ENCODE data around the gene KCNG4. TPM values are rescaled to one million over a fixed set of nuclear protein-coding genes. Genes with fewer than 3 reads are reported as not detected.

Gene KCNG4
- total RNA-seq, 3 donors from 2014 or later (not counting 1 experiment from before 2014, with no cell fraction given), result not detected

GRCh38 chr16:84258266-84258665, 18.5 kb upstream of the KCNG4 start:
- Histone ChIP-seq H3K27ac (ENCODE audit: low read length) (no peak overlapping the region), H3K27me3 (ENCODE audit: control insufficient read depth, insufficient read depth, low read length) (no peaks in the 10 kb centered on the region), H3K36me3 (ENCODE audit: control insufficient read depth, insufficient read depth, low read length) (no peaks in the 10 kb centered on the region), H3K4me3 (ENCODE audit: low read length) (no peak overlapping the region), H3K4me1 (ENCODE audit: control insufficient read depth, insufficient read depth, low read length) (no peaks in the 10 kb centered on the region), H3K9me3 (ENCODE audit: control insufficient read depth, insufficient read depth, low read length) (no peaks in the 10 kb centered on the region)
- Mint-ChIP-seq H3K36me3 (no peaks in the 10 kb centered on the region), H3K4me1 (no peaks in the 10 kb centered on the region), H3K9me3 (no peaks in the 10 kb centered on the region), H3K4me3 (no peak overlapping the region), H3K27me3 (ENCODE audit: low read depth in 2 of 2) (peaks cover 7 to 13% of the 10 kb centered on the region in 2 donors), H3K27ac (no peak overlapping the region)
- DNase-seq (no peak), ATAC-seq (no peak)
- 91% methylated on average over 11 of the region's 11 CpGs for WGBS (ENCODE audit: insufficient coverage)
- intact Hi-C loops (cut with micrococcal nuclease), result no loop called here
- no peak for TF ChIP-seq CTCF (IDR thresholded peaks at IDR 0.05)

- no peak for TF ChIP-seq CTCF (IDR thresholded peaks at IDR 0.05)
- Histone ChIP-seq H3K36me3 (ENCODE audit: control insufficient read depth, insufficient read depth, low read length) (no peaks in the 10 kb centered on the region), H3K27ac (ENCODE audit: low read length) (no peak overlapping the region), H3K4me3 (ENCODE audit: low read length) (no peak overlapping the region), H3K4me1 (ENCODE audit: control insufficient read depth, insufficient read depth, low read length) (no peaks in the 10 kb centered on the region), H3K9me3 (ENCODE audit: control insufficient read depth, insufficient read depth, low read length) (no peaks in the 10 kb centered on the region), H3K27me3 (ENCODE audit: control insufficient read depth, insufficient read depth, low read length) (no peaks in the 10 kb centered on the region)
- ATAC-seq, result no peak
- no peaks in the 10 kb centered on the region for H3K4me1 Mint-ChIP-seq
- H3K27me3 Mint-ChIP-seq (ENCODE audit: low read depth in 2 of 2), result peaks cover 12 to 19% of the 10 kb centered on the region in 2 donors
- no peak for DNase-seq
- no peaks in the 10 kb centered on the region for H3K36me3 Mint-ChIP-seq
- WGBS (ENCODE audit: insufficient coverage), result 91% methylated on average over 4 of the region's 4 CpGs
- H3K9me3 Mint-ChIP-seq, result no peaks in the 10 kb centered on the region
- H3K4me3 Mint-ChIP-seq, result no peak overlapping the region
- H3K27ac Mint-ChIP-seq, result no peak overlapping the region
- intact Hi-C loops (cut with micrococcal nuclease), result no loop called here
Observed at GRCh38 chr16:84255050-84255810, 15.4 kb upstream of the KCNG4 start.

GRCh38 chr16:84254062-84254461, 14.2 kb upstream of the KCNG4 start:
- Mint-ChIP-seq H3K9me3 (no peaks in the 10 kb centered on the region), H3K27ac (no peak overlapping the region), H3K4me3 (no peak overlapping the region), H3K4me1 (no peaks in the 10 kb centered on the region), H3K36me3 (no peaks in the 10 kb centered on the region), H3K27me3 (ENCODE audit: low read depth in 2 of 2) (peaks cover 19% of the 10 kb centered on the region in 2 donors)
- H3K4me3 ChIP-seq (ENCODE audit: low read length), result no peak overlapping the region
- ATAC-seq (no peak), DNase-seq (no peak)
- H3K4me1 ChIP-seq (ENCODE audit: control insufficient read depth, insufficient read depth, low read length), result no peaks in the 10 kb centered on the region
- no peak overlapping the region for H3K27ac ChIP-seq (ENCODE audit: low read length)
- 60% methylated on average over 4 of the region's 4 CpGs for WGBS (ENCODE audit: insufficient coverage)
- no peaks in the 10 kb centered on the region for H3K36me3 ChIP-seq (ENCODE audit: control insufficient read depth, insufficient read depth, low read length)
- no peaks in the 10 kb centered on the region for H3K27me3 ChIP-seq (ENCODE audit: control insufficient read depth, insufficient read depth, low read length)
- TF ChIP-seq CTCF (IDR thresholded peaks at IDR 0.05), result no peak
- no peaks in the 10 kb centered on the region for H3K9me3 ChIP-seq (ENCODE audit: control insufficient read depth, insufficient read depth, low read length)
- intact Hi-C loops (cut with micrococcal nuclease), result no loop called here

- no peaks in the 10 kb centered on the region for H3K9me3 ChIP-seq (ENCODE audit: control insufficient read depth, insufficient read depth, low read length)
- TF ChIP-seq CTCF (IDR thresholded peaks at IDR 0.05), result no peak
- Mint-ChIP-seq H3K27me3 (ENCODE audit: low read depth in 2 of 2) (peaks cover 17 to 19% of the 10 kb centered on the region in 2 donors), H3K4me3 (no peak overlapping the region), H3K9me3 (no peaks in the 10 kb centered on the region), H3K4me1 (no peaks in the 10 kb centered on the region), H3K36me3 (no peaks in the 10 kb centered on the region), H3K27ac (no peak overlapping the region)
- ATAC-seq, result no peak
- 85% methylated on average over 4 of the region's 4 CpGs for WGBS (ENCODE audit: insufficient coverage)
- intact Hi-C loops (cut with micrococcal nuclease), result no loop called here
- H3K27me3 ChIP-seq (ENCODE audit: control insufficient read depth, insufficient read depth, low read length), result no peaks in the 10 kb centered on the region
- no peaks in the 10 kb centered on the region for H3K4me1 ChIP-seq (ENCODE audit: control insufficient read depth, insufficient read depth, low read length)
- no peak overlapping the region for H3K4me3 ChIP-seq (ENCODE audit: low read length)
- no peak overlapping the region for H3K27ac ChIP-seq (ENCODE audit: low read length)
- DNase-seq, result no peak
- H3K36me3 ChIP-seq (ENCODE audit: control insufficient read depth, insufficient read depth, low read length), result no peaks in the 10 kb centered on the region
Observed at GRCh38 chr16:84253173-84253572, 13.4 kb upstream of the KCNG4 start.

All from natural killer cell (primary cell).